CD4-positive, alpha-beta T cell treated with Interleukin-17A for 1 hour (primary cell): ENCODE data around the gene GMPPB.

ENCODE experiments used
- DNase-seq: peaks from one replicate; pipeline ENCODE4 v3.0.0-alpha.2; 2020

GMPPB gene

DNA sequence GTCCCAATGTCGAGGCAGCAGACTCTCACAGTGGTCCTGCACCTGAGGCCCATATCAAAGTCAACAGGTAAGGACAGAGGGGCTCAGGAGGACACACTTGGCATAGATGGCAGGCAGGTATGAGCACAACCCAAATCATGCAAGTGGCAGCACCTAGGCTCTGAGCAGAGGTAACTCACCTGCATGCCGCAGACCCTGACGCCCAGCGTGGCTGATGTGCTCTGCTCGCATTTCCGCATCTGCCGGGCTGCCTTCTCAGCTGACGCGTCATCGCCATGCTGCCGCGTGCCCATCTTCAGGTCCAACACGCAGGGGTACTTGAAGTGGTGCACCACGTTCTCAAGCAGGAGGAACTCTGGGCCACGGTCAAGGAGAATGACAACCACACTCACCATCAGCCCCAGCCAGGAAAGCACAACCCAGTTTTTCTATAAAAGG, 4.2 kb upstream of the GMPPB start:
- DNase-seq, result no peak

DNA sequence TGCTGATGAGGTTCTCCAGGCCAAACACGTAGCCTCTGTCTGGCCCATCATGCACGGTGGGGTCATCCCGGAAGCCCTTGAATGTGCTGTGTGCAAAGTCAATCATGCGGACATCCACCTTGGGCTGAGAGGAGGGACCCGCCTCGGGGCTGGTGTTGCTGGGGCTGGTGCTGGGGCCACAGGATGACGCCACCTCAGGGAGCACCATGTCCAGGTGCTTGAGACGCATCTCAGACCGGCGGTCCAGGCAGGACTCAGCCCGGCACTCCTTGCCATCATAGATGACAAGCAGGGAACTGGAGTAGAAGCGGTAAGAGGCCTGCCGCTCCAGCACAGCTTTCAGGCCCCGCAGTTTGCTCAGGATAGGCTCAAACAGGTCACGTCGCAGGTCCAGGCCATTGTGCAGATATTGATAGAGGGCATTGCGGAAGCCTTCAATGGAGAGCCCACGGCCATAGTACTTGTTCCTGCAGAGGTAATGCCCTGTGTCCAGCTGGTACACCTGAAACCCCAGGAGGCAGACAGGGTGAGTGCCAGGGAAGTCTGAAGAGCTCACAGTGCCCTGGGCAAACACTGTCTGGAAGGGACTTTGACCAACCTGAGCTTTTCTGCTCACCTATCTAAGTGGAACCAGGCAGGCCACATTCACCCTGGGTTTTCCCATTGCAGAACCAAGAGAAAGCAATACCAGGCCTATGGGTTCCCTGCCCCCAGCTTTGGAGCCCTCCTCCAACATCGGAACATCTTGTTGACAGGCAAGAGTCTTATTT, 3.6 kb upstream of the GMPPB start:
- DNase-seq, result no peak

DNA sequence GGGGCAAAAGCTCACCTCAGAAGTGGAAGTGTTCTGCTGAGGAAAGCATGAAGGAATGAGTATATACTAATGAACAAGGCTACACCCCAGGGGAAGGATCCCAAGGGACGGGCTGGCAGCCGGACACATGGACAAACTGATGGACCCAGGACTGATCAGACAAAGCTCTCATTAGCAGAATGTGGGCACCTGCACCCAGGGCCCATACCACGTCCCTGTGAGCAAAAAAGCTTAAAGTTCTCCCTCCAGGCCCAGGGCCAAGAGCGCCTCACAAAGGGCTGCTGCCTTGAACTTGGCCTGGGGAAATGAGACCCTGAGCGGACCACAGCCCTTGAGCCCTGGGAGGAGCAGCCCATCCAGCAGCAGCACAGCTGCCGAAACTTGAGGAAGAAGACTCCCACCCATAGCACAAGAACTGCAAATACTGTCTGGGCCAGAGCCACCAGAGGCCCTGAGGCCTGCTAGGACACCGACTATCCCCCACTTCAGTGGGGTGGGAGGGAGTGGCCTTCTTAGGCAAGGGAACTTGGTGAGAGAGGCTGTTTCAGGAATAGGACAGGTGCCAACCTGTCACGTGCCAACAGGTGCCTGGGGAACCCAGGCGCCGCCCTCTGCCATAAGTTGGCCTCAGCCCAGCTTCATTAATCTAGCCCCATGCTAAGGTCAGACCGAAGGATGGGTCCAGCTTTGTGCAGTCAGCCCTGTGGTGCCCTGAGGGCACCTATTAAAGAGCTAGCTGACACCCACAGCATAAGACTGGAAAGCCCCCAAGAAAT, 2.3 kb upstream of the GMPPB start:
- no peak for DNase-seq

DNA sequence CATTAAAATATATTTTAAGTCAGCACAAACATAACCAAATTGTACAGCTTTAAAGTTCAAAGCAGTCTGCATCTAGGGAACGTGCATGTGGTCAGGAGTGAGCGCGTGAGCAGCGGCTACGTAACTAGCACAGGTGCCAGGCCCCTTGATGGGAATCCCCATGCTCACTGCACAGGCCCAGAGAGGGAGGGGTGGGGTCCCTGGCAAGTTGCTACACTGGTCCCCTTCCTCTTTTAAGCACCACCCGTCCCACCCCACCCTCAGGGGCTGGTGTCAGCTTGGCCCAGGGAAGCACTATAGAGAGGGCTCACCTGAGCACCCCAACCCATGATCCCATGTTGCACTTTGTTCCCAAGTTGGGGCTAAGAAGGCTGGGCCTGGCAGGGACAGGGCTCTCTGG, 835 bp upstream of the GMPPB start:
- peak; percentile 67 for DNase-seq

DNA sequence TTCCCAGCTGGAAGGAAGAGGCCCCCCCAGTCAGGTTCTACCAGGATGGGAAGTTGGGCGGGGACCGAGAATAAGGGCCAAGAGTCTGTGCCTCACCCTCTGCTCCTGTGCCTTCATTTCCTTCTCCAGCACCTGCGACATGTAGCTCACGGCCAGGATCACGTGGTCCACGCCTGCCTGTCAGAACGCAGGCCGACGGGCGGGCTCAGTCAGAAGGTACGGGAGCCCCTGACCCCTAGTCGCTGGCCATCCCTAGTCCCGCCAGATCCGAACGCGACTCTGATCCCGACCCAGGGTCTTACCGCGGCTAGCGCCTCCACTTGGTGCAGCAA, 489 bp downstream of the GMPPB start:
- peak; percentile 66 for DNase-seq

DNA sequence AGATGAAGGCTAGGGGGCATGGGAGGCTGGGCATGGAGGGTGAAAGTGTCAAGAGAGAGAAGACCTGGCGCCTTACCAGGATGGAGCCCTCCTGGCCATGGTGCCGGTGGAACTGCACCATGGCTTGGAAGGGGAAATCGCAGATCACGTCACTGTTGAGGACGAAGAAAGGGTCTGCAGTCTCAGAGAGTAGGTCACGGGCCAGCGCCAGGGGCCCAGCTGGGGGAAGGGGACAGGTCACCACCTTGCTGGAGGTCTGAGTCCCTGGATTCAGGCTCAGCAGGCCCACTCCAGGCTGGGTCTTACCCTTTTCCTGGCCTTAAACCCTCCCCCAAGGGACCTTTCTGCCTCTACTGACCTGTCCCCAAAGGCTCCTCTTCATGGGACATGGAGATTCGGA, 855 bp downstream of the GMPPB start:
- no peak for DNase-seq

DNA sequence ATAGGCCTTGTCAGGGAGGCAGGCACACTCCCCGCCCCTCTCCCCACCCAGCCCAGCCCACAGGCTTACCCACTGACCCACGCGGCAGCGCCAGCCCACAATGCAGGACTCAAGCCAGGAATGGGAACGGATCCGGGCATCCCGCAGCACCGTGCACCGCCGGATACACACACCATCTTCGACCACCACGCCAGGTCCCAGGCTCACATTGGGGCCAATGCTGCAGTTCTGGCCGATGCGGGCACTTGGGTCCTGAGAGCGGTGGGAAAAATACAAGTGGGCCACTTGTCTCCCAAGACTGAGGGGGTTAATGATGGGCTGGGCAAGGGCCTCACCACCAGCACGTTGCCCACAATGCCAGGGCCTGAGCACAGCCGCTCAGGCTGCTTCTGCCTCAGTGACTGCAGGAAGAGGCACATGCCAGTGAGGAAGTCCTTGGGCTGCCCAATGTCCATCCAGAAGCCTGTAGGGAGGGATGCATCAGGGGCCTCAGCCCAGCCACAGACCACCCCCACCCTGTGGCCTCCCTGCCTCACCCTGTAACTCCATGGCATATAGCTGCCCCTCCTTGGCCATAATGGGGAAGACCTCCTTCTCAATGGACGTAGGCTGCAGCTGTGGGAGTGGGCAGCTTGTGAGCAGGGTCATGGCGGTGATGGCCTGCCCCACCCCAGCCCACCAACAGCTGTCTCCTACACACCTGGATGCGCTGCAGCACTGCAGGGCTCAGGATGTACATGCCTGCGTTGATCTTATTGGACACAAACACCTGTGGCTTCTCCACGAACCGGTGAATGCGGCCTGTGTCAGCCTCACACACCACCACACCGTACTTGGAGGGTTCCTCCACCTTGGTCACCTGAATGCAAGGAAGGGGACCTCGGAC, 1.6 kb downstream of the GMPPB start:
- DNase-seq, result no peak

DNA sequence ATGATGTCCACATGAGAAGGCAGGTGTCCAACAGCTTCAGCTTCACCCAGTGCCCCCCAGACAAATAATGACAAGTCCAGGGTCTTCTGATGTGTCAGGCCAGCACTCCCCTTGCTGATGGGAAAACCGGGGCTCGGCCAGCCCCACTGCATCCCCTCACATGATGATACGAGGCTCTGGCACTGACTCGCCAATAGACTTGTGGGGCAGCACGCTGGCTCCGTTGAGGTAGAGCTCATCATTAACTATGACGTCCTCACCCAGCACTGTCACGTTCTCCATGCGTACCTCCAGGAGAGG, 2.2 kb downstream of the GMPPB start:
- no peak for DNase-seq

DNA sequence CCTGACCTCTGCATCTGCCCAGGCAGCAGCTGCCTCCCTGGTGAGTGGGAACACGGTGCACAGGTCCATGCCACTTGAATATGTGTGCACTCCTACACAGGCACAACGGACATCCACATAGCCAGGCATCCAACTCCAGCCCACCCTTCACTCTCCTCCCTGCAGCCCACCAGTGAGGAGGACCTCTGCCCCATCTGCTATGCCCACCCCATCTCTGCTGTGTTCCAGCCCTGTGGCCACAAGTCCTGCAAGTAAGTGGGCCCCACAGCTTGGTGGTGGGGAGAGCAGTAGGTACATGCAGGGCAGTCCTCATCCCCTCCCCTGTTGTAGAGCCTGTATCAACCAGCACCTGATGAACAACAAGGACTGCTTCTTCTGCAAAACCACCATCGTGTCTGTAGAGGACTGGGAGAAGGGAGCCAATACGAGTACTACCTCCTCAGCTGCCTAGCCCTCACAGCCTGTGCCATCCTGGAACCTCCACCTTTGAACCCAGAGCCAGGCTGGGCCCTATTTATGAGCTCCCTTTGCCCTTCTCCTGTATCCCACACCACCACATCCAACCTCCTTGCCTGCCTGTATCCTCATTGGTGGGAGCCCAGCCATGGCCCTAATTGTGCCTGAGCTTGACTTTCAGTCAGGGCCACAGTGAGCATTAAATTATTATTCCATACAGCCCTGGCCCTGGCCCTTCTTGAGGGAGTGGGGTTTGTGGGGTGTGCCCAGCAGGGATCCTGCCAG, 2.7 kb downstream of the GMPPB start:
- no peak for DNase-seq

DNA sequence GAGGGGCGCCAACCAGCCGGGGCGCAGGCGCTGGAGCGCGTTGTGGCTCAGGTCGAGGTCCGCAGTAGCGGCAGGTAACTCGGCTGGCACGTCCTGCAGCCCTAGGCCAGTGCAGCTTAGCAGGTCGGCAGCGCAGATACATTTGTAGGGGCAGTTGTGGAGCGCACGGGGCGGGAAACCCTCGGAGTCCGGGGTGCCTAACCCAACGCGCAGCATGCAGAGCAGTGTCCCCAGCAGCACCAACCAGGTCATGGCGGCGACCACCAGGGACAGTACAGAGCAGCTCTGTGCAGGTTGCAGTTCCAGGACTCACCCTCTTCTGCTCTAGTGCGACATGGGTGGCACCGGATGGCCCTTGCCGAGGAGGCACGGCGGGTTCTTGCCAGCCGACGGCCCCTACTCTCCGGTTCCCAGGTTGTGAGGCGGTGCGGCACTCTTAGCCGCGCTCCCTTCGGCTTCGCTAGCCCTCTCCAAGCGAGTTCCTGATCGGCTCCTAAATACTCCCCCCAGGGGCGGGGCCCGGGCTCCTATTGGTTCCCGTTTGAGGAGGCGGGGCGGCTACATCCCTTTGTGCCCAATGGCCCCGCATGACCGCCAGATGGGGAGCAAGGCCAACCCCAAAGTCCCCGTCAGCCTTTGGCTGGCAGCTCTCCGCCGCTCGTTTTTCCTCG, 4.4 kb downstream of the GMPPB start, which contains the start of gene AMIGO3:
Gene AMIGO3 (minus strand): TSS at position 471 of the 671 bp plus-strand sequence. CDS start 219 bp downstream, at position 252.
- peak; percentile 92 for DNase-seq

DNA sequence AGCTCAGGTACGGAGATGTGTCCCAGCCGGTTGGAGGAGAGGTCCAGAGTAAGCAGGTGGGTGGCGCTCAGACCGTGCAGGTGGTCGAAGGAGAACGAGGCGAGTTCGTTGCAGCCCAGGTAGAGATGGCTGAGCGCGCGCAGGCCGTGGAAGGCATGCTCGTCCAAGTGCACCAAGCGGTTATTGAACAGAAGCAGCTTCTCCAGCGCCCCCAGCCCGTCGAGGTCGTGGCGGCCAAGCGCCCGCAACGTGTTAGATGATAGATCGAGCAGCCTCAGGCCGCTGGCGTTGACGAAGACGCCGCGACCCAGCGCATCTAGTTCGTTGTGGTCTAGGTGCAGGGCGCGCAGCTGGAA, 4.9 kb downstream of the GMPPB start:
- DNase-seq, result no peak

DNA sequence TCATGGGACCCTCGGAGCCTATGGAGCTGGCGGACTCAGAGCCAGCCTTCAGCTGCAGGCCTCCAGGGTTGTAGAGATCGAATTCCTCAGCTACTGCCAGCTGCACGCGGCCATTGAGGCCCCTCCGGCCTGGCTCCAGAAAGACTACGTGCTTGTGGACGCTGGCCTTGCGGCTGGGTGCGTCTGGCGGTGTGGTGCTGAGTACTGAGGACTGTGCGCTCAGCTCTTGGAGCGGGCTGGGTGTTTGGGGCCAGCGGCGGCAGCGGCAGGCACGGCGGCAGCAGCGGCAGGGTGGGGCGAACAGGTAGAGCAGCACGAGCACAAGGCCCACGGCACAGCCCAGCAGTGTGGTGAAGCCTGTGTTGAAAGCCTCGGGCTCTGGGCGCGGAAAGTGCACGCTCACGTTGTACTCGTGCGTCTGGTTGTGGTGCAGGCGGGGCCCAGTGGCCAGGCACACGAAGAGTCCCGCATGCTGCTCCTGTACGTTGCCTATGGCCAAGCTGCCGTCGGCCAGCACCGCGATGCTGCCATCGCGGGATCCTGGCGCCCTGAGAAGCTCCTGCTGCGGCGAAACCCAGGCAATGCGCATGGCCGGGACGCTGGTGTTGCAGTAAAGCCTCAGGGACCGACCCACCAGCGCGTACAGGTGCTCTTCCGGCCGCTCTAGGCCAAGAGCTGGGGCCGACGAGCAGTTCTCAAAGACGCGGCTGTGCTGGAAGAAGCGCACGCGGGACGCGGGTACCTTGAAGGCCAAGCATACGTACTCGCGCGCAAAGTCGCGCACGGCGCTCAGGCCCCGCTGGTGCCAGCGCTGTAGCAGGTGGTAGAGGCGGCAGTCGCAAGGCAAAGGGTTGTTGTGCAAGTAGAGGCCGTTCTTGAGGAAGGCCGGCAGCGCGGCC, 5.5 kb downstream of the GMPPB start:
- no peak for DNase-seq

DNA sequence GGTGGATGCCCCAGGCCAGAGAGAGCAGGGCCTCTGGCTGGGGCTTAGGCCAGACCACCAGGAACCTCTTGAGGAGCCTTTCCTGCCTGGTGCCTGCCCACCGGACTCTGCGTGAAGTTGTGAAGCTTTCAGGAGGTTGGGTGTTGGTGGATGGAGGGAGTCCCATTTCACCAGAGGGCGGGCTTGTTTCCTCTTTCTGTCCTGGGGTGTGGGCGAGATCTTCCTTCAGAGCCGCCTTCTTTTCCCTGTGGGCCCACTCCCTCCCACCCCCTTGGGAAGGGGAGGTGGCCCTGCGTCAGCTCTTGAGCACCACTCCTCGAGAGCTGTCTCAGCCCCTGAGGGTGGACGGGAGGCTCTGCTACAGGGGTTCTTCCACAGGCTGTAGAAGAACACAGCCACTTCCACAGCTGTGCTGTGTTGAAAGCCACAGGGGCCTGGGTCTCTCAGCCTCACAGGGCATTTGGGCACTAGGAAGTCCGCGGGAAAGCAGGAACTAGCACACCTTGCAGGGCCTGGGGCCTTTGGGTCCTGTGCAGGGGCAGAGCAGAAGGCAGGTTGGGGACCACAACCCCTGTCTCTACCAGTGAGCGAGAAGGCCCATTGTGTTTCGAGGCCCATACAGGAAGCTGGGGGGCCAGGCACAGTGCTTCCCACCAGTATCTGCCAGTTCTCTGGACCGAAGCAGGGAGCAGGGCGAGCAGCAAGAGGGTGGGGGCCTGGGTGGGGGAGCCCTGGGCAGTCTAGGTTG, 6.4 kb downstream of the GMPPB start:
- no peak for DNase-seq

DNA sequence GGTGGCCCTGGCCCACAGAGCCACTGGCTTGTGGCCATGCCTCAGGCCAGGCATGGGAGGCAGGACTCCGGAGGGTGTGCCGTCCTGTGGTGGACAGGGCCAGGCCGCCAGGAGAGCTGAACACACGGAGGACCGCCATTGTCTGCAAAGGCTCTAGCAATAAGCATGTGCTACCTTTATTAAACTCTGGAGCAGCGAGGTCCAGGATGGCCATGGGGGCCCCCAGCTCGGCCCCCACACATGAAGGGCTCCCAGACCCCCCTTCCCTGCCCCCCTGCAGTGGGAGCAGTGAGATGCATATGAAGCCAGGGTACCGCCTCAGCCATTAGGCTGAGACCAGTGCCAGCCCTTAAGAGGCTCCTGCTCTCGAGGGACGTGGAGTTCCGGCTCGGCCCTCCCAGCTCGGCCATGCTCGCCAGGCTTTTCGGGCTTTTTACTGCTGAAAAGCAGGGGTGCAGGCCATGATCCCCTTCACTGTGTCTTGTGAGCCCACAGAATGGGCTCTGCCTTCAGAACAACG, 7.0 kb downstream of the GMPPB start:
- no peak for DNase-seq

DNA sequence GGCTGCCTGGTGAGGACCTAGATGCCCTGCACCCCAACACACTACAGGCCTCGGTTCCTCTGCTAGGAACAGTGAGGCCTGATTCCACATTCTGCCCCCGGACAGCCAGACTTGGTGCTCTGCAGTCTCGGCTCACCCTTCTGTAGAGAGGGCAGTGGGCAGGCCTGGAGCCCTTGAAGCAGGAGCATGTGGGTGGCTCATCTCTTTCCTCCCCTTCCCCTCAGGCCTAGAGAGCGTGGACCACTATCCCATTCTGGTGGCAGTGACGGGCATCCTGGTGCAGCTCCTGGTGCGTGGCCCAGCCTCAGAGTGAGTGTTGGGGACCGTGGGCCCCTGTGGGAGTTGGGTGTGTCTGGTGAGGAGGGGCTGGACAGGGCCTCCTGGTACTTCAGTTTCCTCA, 7.6 kb downstream of the GMPPB start:
- no peak for DNase-seq

DNA sequence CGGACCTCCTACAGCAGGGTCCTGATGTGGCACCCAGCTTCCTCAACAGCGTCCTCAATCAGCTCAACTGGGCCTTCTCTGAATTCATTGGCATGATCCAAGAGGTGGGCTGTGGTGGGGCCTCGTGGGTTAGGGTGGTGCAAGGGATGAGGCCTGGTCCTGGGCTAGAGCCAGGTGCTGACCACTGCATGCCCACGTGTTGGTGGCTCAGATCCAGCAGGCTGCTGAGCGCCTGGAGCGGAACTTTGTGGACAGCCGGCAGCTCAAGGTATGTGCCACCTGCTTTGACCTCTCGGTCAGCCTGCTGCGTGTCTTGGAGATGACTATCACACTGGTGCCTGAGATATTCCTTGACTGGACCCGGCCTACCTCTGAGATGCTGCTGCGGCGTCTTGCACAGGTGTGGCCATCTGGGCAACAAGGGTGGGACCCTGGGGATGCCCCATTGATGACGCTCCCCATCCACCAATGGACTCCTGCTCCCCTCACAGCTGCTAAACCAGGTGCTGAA, 8.1 kb downstream of the GMPPB start:
- DNase-seq, result no peak

DNA sequence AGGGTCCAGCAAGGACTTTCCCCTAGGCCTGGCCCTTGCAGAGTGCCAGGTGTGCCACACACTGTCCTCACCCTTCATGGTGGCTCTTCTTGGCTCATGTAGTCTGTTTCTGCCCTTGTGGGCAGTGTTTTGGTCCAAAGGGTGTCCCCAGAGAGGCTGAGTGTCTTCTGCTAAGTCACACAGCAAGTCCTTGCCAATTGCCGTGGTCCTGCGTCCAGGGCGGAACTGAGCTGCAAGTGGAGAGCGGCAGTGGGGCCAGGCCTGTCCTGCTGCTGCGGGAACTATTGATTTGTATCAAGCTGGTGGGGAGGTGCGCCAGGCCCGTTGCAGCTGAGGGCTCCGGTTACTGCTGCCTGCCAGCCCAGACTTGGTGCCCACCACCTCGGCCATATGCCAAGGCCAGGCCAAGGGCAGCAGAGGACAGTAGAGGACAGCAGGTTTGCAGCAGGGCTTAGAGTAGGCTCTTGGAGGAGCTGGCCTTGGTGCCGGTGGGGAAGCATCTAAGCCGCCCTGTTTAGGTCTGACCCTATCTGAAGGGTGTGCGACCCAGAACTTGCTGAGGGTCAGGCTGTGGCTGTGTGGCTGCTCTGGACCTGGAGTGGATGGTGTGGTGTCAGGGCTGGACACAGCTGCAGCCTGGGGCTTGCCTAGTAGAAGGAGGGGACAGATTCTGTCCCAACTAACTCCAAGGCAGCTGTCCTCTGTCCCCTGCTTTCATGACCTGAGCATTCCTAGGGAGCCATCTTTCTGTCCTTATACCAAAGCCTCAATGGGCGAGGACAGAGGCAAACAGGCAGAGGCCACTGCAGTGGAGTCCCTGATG, 8.8 kb downstream of the GMPPB start:
- no peak for DNase-seq

DNA sequence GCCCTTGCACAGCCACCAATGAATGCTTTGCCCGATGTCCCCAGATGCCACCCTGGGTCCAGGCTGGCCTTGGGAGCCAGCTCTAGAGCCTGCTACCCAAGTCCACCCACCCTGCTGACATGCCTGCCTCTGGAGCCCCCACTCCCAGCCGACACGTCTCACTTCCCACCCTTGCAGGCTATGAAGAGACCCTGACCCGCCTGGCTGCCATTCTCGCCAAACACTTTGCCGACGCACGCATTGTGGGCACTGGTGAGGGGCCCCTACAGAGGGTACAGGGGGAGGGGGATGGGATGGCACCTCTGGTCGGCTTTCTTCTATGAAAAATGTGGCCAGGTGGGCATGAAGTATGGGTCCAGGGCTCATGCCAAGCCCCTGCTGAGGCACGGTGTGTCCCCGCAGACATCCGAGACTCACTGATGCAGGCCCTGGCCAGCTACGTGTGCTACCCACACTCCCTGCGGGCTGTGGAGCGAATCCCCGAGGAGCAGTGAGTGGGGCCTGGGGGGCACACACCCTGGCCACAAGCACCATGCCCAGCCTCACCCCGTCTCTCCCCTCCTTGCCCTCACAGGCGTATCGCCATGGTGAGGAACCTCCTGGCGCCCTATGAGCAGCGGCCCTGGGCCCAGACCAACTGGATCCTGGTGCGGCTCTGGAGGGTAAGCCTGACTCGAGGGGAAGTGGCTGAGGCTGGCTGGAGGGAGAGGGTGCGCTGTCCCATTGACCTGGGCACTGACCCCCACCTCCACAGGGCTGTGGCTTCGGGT, 10.2 kb downstream of the GMPPB start:
- DNase-seq, result no peak
